Stimulated activated CD8-positive, alpha-beta memory T cell treated with anti-CD3 and anti-CD28 coated beads, Interleukin-12 subunit alpha, Interleukin-12 subunit beta, amount 100 ng/mL, for 24 hours (primary cell): ENCODE data around the gene C1QTNF12.
"Not testable (repeated sequence)": the region's sequence is repeated elsewhere in the genome, so short reads cannot be mapped to it uniquely, and the experiment has no call there.

Experiments
- DNase-seq: peaks from one replicate; pipeline ENCODE4 v3.0.0-alpha.2; 2020; ENCODE audit errors: extremely low read depth

The C1QTNF12 gene

GRCh38 chr1:1199141-1199960 is 47.2 kb downstream of the C1QTNF12 start:
- DNase-seq = no peak

DNA sequence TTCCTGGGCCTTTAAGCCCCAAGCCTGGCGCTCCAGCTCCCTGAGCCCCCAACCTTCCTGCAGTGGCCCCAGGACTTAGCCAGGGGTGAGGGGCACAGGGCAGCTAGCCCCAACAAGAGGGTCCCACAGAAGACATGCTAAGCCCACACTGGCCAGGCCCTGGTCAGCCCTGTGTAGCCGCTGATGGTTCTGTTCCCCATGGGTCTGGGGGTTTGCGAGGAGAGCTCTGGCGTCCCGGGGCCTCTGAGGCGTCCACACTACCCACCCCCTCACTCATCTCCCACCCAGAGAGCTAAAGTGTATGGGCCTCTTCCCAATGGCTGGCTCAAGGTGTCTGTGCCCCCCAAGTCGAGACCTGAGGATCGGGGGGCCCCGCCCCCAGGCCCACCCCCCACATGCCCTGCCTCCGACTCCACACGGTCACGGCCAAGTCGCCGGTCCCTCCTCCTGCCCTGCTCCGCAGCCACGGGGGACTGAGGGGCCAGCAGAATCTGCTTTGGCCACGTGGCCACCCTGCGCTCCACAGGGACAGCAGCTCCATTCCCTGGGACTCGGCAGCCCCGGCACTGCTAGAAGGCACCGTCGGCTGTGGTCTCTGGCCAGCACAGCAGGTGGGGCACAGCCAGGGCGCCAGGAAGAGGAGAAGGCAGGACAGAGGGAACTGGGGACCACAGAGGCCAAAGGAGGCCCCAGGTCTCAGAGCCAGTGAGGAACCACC is 47.9 kb downstream of the C1QTNF12 start:
- no peak for DNase-seq

GRCh38 chr1:1197551-1198422 is 48.7 kb downstream of the C1QTNF12 start:
- no peak for DNase-seq

DNA sequence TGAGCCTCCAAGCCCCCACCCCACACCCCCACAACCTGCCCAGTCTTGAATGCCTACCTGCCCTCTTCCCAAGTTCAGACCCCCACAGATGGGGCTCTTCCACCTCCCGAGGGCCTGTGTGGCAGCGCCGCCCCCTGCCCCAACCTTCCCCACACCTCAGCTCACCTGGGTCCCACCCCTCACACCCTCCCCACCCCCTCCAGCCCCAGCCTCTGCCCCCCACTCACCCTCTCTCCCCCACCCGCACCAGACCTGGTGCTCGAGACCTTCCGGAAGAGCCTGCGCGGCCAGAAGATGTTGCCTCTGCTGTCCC is 49.4 kb downstream of the C1QTNF12 start:
- DNase-seq = no peak

GRCh38 chr1:1196431-1197187 is 49.9 kb downstream of the C1QTNF12 start:
- no peak for DNase-seq

DNA sequence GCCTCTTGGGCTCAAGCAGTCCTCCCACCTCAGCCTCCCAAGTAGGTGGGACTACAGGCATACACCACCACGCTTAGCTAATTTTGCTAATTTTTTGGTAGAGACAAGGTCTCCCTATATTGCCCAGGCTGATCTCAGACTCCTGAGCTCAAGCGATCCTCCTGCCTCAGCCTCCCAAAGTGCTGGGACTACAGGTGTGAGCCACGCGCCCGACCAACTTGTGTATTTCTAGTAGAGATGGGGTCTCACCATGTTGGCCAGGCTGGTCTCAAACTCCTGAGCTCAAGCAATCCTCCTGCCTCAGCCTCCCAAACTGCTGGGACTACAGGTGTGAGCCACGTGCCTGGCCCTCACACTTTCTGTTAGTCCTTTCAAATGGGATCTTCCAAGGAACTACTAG is 50.8 kb downstream of the C1QTNF12 start:
- not testable (repeated sequence) for DNase-seq

DNA sequence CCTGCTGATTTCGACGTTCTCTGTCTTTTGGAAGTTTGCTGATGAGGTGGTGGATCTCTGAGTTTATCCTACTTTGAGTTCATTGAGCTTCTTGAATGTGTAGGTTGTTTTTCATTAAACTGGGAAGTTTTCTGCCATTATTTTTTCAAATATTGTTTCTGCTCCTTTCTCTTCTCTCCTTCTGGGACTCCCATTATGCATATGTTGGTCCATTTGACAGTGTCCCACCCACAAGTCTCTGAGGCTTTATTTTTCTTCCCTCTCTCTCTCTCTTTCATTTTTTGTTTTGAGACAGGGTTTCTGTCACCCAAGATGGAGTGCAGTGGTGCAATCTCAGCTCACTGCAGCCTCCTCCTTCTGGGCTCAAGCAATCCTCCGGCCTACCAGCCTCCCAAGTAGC is 51.8 kb downstream of the C1QTNF12 start:
- DNase-seq = no peak
